HepG2 (cell line): Measurements from ENCODE around the gene SNX30. TPM values are rescaled to one million over a fixed set of nuclear protein-coding genes. Genes with fewer than 3 reads are reported as not detected.

Experiments
- AHDC1 ChIP-seq: sonication (generic); formaldehyde crosslinking; IDR thresholded peaks from 2 replicates; pipeline ENCODE4 v1.5.1; 2020; ENCODE audit warnings: mild to moderate bottlenecking, missing genetic modification reagents, borderline replicate concordance
- FOXA3 ChIP-seq: IDR thresholded peaks from 2 replicates; pipeline ENCODE4 v1.6.1; 2016; ENCODE audit warnings: missing genetic modification reagents, missing compliant biosample characterization
- GLMP ChIP-seq: sonication (generic); formaldehyde crosslinking; IDR thresholded peaks from 2 replicates; pipeline ENCODE4 v1.9.0; 2021; ENCODE audit warnings: missing genetic modification reagents, mild to moderate bottlenecking, borderline replicate concordance
- HDAC1 ChIP-seq: sonication (generic); formaldehyde crosslinking; IDR thresholded peaks from 2 replicates; pipeline ENCODE4 v1.5.1; 2020; ENCODE audit warnings: mild to moderate bottlenecking, missing genetic modification reagents
- ISL2 ChIP-seq: sonication (generic); formaldehyde crosslinking; IDR thresholded peaks from 2 replicates; pipeline ENCODE4 v1.5.0; 2020; ENCODE audit warnings: missing genetic modification reagents
- KDM4B ChIP-seq: sonication (generic); formaldehyde crosslinking; IDR thresholded peaks from 2 replicates; pipeline ENCODE4 v1.4.0; 2020; ENCODE audit warnings: missing genetic modification reagents
- MAX ChIP-seq: IDR thresholded peaks from 2 replicates; pipeline ENCODE4 v1.6.1; 2012; ENCODE audit warnings: inconsistent platforms
- SAP130 ChIP-seq: IDR thresholded peaks from 2 replicates; pipeline ENCODE4 v1.6.1; 2016; ENCODE audit warnings: low read depth
- SP5 ChIP-seq: IDR thresholded peaks from 2 replicates; pipeline ENCODE4 v1.6.1; 2016; ENCODE audit warnings: low read depth, borderline replicate concordance
- TBX2 ChIP-seq: sonication (generic); formaldehyde crosslinking; IDR thresholded peaks from 2 replicates; pipeline ENCODE4 v1.5.0; 2020; ENCODE audit warnings: missing genetic modification reagents, mild to moderate bottlenecking, borderline replicate concordance
- WIZ ChIP-seq: sonication (generic); formaldehyde crosslinking; IDR thresholded peaks from 2 replicates; pipeline ENCODE4 v1.5.1; 2020; ENCODE audit warnings: mild to moderate bottlenecking, missing genetic modification reagents
- ZBTB2 ChIP-seq: sonication (generic); formaldehyde crosslinking; IDR thresholded peaks from 2 replicates; pipeline ENCODE4 v1.8.0; 2022; ENCODE audit warnings: low read depth, missing genetic modification reagents
- ZNF292 ChIP-seq: sonication (generic); formaldehyde crosslinking; IDR thresholded peaks from 2 replicates; pipeline ENCODE4 v1.8.1; 2022; ENCODE audit warnings: mild to moderate bottlenecking, low read depth, missing genetic modification reagents, borderline replicate concordance
- ZNF543 ChIP-seq: sonication (generic); formaldehyde crosslinking; IDR thresholded peaks from 2 replicates; pipeline ENCODE4 v1.4.0; 2020; ENCODE audit warnings: mild to moderate bottlenecking, missing genetic modification reagents
- ZSCAN20 ChIP-seq: sonication (generic); formaldehyde crosslinking; IDR thresholded peaks from 2 replicates; pipeline ENCODE4 v1.4.0; 2020; ENCODE audit warnings: missing genetic modification reagents, mild to moderate bottlenecking, borderline replicate concordance
- ZSCAN21 ChIP-seq: sonication (generic); formaldehyde crosslinking; IDR thresholded peaks from 2 replicates; pipeline ENCODE4 v1.8.0; 2022; ENCODE audit warnings: mild to moderate bottlenecking, missing genetic modification reagents, moderate library complexity, borderline replicate concordance
- polyA plus RNA-seq, 8 experiments: library from polyadenylated mRNA; depleted of rRNA in 3 of 8; stranded (reverse) in 7 of 8; unstranded in 1 of 8; fragments of >200 nt; fragmentation: Illumina TruSeq in 4 of 8; extraction: Trizol in 4 of 8; gene quantifications; 2 replicates each; pipeline versions ENCODE4 v1.2.1 to v1.2.3, GENCODE V29; 2011 to 2016; ENCODE audit warnings: low read depth in 4 of 8, missing spikeins in 1 of 8, mixed read lengths in 1 of 8; ENCODE audit not compliant: insufficient read depth in 1 of 8
- total RNA-seq, 5 experiments: library from RNA; depleted of rRNA; stranded (reverse); fragments of >200 nt; fragmentation: Illumina TruSeq; extraction: Trizol; gene quantifications; 2 replicates each; pipeline ENCODE4 v1.2.3, GENCODE V29; 2016; ENCODE audit warnings: low read depth in 1 of 5

Gene SNX30
- total and polyA plus RNA-seq, 2 of the 13 experiments (the other 11 are each of a cell fraction or from before 2014, with no cell fraction given): 4.4 to 12.4 TPM

GRCh38 chr9:112836394-112836793, 85.8 kb downstream of the SNX30 start (continued):
- TF ChIP-seq ZBTB2 (CRISPR knock-in tag) (no peak), TBX2 (CRISPR knock-in tag) (peak; percentile 75; the same call in 1 of the 2 replicates), ISL2 (CRISPR knock-in tag) (no peak), FOXA3 (peak; percentile 33; the same call in 1 of the 2 replicates), WIZ (CRISPR knock-in tag) (no peak), SAP130 (peak; percentile 39; the same call in 1 of the 2 replicates), SP5 (CRISPR knock-in tag) (peak; percentile 92), HDAC1 (CRISPR knock-in tag) (no peak), AHDC1 (CRISPR knock-in tag) (no peak), ZNF543 (no peak), ZNF292 (no peak), ZSCAN21 (no peak), MAX (no peak), GLMP (CRISPR knock-in tag) (no peak), KDM4B (CRISPR knock-in tag) (no peak), ZSCAN20 (CRISPR knock-in tag) (no peak)
